GM06990 (cell line): Measurements from ENCODE around the gene GUK1.

ENCODE experiments used
- DNase-seq: peaks from one replicate; pipeline ENCODE4 v3.0.0-alpha.2; 2011; ENCODE audit not compliant: insufficient read length; ENCODE audit errors: extremely low read depth
- H3K27me3 ChIP-seq: replicated peaks from 2 replicates; pipeline ENCODE4 v1.6.0; 2011; ENCODE audit warnings: low read length; ENCODE audit not compliant: control insufficient read depth, insufficient read depth
- H3K36me3 ChIP-seq: 2 replicates; pipeline ENCODE4 v1.5.1; 2011; ENCODE audit warnings: low read length; ENCODE audit not compliant: control insufficient read depth, insufficient read depth
- H3K4me3 ChIP-seq: replicated peaks from 2 replicates; pipeline ENCODE4 v1.5.1; 2011; ENCODE audit warnings: low read depth, mild to moderate bottlenecking, control low read depth, low read length
- CTCF ChIP-seq: IDR thresholded peaks from 2 replicates; pipeline ENCODE4 v1.5.1; 2011; ENCODE audit warnings: low read length, control low read depth, mild to moderate bottlenecking, inconsistent platforms; ENCODE audit not compliant: insufficient read depth, poor library complexity, severe bottlenecking

Gene GUK1

GRCh38 chr1:228131766-228132165, 8.3 kb upstream of the GUK1 start:
- no peak for DNase-seq
- Histone ChIP-seq H3K4me3 (no peak overlapping the region), H3K36me3 (no peaks in the 10 kb centered on the region), H3K27me3 (no peaks in the 10 kb centered on the region)
- no peak for TF ChIP-seq CTCF

GRCh38 chr1:228134591-228134990, 5.5 kb upstream of the GUK1 start:
- no peak overlapping the region for H3K4me3 ChIP-seq
- no peaks in the 10 kb centered on the region for H3K36me3 ChIP-seq
- TF ChIP-seq CTCF: no peak
- DNase-seq: no peak
- H3K27me3 ChIP-seq: no peaks in the 10 kb centered on the region

GRCh38 chr1:228136901-228137300, 3.2 kb upstream of the GUK1 start:
- Histone ChIP-seq H3K27me3 (no peaks in the 10 kb centered on the region), H3K4me3 (no peak overlapping the region), H3K36me3 (0 out of 2 replicates have a peak, but pooled peaks cover under 1% of the 10 kb centered on the region)
- TF ChIP-seq CTCF: no peak
- no peak for DNase-seq

- DNase-seq: no peak
- peak overlapping the region; percentile 80 for H3K4me3 ChIP-seq
- H3K36me3 ChIP-seq: peaks cover 1% of the 10 kb centered on the region; the same call in 1 of the 2 replicates
- H3K27me3 ChIP-seq: no peaks in the 10 kb centered on the region
- TF ChIP-seq CTCF: no peak
Observed at GRCh38 chr1:228139406-228139930, 611 bp upstream of the GUK1 start.

GRCh38 chr1:228140724-228141225, 696 bp downstream of the GUK1 start:
- Histone ChIP-seq H3K4me3 (peak overlapping the region; percentile 93), H3K27me3 (no peaks in the 10 kb centered on the region), H3K36me3 (peaks cover 5% of the 10 kb centered on the region)
- no peak for TF ChIP-seq CTCF
- DNase-seq: no peak
